ENCODE data around the gene MYF6. TPM values are rescaled to one million over a fixed set of nuclear protein-coding genes. Genes with fewer than 3 reads are reported as not detected.

Gene MYF6
- total and polyA plus RNA-seq, 4 donors: not detected

DNA sequence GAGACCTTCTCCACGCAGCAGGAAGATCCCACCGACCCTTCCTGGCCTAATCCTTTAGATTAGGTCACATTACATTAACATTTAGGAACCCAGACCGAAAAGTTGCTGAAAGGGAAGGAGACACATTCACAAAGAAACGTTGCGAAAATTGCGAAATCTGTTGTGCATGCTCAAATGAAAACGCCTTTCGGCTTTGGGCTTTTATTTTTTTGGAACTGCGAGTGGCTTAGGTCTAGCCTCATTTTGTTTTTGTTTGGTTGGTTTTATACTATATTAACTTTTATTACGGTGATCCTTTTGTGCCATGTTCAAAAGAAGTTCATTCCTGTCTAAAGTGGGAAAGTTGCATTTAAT lies 1.5 kb downstream of the MYF6 start:
- H3K4me3 ChIP-seq: no peak overlapping the region

DNA sequence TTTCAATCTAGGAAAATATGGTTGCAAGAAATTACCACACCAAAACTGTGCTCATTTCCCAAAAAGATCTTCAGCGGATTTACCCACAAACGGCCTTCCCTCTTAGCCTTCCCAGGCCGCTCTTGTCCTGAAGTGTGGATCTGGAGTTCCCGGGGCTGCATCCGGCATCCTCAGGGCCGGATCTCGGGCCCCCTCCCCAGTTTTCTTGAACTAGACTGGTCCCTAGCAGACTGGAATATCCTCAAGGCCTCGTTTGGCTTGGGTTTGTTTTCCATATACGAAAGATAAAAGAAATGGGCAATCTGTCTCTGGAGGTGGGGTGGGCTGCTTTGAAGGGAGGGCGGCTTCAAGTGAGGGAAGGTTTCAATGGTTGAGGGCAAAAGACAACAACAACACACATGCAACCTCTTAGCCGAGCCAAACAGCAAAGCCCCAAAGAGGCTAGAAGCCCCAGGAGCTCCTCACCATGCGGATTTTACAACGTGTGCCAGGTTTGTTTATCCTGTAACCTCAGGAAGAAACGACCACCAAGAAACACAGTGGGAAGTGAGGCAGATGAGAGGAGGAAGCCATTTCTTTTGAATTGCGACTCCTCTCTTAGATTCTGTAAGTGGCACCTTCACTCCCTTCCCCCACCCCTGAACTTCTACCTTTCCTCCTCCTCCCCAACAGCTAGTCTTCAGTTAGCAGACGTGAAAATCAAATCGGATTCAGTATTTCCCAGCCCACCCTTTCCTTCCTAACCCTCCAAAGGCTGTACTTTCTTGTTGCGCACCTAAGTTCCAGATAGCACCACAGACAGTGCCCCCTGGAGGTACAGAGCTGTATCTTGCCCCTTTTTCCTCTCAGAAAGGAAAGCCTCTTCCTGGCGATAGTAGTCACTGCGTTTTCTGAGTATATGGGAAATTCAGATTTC lies 2.6 kb downstream of the MYF6 start:
- no peak overlapping the region for H3K9ac ChIP-seq (ENCODE audit: insufficient read depth in 1 of 2, low read length in 2 of 2)
- TF ChIP-seq, protein P1, sequence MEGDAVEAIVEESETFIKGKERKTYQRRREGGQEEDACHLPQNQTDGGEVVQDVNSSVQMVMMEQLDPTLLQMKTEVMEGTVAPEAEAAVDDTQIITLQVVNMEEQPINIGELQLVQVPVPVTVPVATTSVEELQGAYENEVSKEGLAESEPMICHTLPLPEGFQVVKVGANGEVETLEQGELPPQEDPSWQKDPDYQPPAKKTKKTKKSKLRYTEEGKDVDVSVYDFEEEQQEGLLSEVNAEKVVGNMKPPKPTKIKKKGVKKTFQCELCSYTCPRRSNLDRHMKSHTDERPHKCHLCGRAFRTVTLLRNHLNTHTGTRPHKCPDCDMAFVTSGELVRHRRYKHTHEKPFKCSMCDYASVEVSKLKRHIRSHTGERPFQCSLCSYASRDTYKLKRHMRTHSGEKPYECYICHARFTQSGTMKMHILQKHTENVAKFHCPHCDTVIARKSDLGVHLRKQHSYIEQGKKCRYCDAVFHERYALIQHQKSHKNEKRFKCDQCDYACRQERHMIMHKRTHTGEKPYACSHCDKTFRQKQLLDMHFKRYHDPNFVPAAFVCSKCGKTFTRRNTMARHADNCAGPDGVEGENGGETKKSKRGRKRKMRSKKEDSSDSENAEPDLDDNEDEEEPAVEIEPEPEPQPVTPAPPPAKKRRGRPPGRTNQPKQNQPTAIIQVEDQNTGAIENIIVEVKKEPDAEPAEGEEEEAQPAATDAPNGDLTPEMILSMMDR (IDR thresholded peaks at IDR 0.05; ENCODE audit: control extremely low read depth, extremely low read depth): no peak
- ATAC-seq (ENCODE audit: insufficient read depth, low FRiP score): no peak
- no peak overlapping the region for H3K27ac ChIP-seq (ENCODE audit: low read depth in 1 of 2, low read length in 1 of 2)
- H3K4me1 ChIP-seq (ENCODE audit: control insufficient read depth in 5 of 5, insufficient read depth in 5 of 5, low read length in 5 of 5): peaks cover 0 to 11% (median 3%) of the 10 kb centered on the region in 5 donors
- H3K36me3 ChIP-seq (ENCODE audit: control insufficient read depth in 4 of 4, insufficient read depth in 4 of 4, low read length in 4 of 4): no peaks in the 10 kb centered on the region
- DNase-seq: no peak
- H3K4me3 ChIP-seq: no peak overlapping the region
- 60 to 78% methylated on average over 20 of the region's 20 CpGs for WGBS, 2 donors
- H3K27me3 ChIP-seq (ENCODE audit: control insufficient read depth in 3 of 3, insufficient read depth in 3 of 3, low read length in 2 of 3): peaks cover 12 to 55% (median 21%) of the 10 kb centered on the region in 3 donors
- H3K9me3 ChIP-seq (ENCODE audit: control insufficient read depth in 4 of 4, insufficient read depth in 3 of 4, low read length in 3 of 4): peaks cover 0 to 2% (median 0%) of the 10 kb centered on the region in 4 donors

More for the DNA sequence above, 1.5 kb downstream of the MYF6 start:
- Histone ChIP-seq H3K4me1 (ENCODE audit: control insufficient read depth in 5 of 5, insufficient read depth in 5 of 5, low read length in 5 of 5) (peaks cover 0 to 11% (median 3%) of the 10 kb centered on the region in 5 donors), H3K27me3 (ENCODE audit: control insufficient read depth in 3 of 3, insufficient read depth in 3 of 3, low read length in 2 of 3) (peaks cover 10 to 44% (median 15%) of the 10 kb centered on the region in 3 donors), H3K9me3 (ENCODE audit: control insufficient read depth in 4 of 4, insufficient read depth in 3 of 4, low read length in 3 of 4) (no peaks in the 10 kb centered on the region), H3K36me3 (ENCODE audit: control insufficient read depth in 4 of 4, insufficient read depth in 4 of 4, low read length in 4 of 4) (no peaks in the 10 kb centered on the region), H3K9ac (ENCODE audit: insufficient read depth in 1 of 2, low read length in 2 of 2) (no peak overlapping the region), H3K27ac (ENCODE audit: low read depth in 1 of 2, low read length in 1 of 2) (no peak overlapping the region)
- DNase-seq (peak in 1 of 3 donors; percentile 57), ATAC-seq (ENCODE audit: insufficient read depth, low FRiP score) (no peak)
- TF ChIP-seq, protein P1 (IDR thresholded peaks at IDR 0.05; ENCODE audit: control extremely low read depth, extremely low read depth): no peak
- WGBS, 2 donors: 30 to 49% methylated on average over 10 of the region's 10 CpGs

DNA sequence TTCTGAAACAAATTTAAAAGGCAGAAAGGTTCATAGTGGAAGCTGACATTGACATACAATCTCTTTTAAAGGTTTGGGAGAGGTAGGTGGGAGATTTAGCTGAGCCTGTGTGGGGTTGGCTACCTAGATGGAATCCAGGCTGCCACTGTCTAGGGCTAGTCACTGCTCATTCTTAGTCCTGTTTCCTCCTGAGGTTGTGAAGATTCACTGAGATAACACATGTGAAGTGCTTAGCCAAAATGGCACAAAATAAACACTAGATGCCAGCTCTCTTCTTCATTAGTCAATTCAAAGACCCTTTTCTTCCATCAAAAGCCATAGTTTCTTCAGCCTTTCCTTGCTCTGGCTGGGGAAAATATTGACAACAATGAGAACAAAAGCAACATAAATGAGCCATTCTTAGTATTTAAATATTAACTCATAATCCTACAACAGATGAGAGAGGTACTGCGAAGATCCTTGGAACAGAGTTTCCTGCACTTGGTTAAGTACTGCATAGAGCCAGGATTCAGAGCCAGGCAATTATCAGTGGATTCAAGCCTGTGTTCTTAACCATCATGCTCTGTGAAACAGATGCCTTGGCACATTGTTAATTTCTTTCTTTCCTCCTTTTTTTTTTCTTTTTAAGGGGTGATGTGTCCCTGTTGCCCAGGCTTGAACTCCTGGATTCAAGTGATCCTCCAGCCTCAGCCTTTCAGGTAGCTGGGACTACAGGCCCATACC lies 3.5 kb downstream of the MYF6 start:
- H3K9ac ChIP-seq (ENCODE audit: insufficient read depth in 1 of 2, low read length in 2 of 2): no peak overlapping the region
- H3K9me3 ChIP-seq (ENCODE audit: control insufficient read depth in 4 of 4, insufficient read depth in 3 of 4, low read length in 3 of 4): peaks cover 0 to 2% (median 0%) of the 10 kb centered on the region in 4 donors
- H3K27ac ChIP-seq (ENCODE audit: low read depth in 1 of 2, low read length in 1 of 2): no peak overlapping the region
- no peak for ATAC-seq (ENCODE audit: insufficient read depth, low FRiP score)
- H3K36me3 ChIP-seq (ENCODE audit: control insufficient read depth in 4 of 4, insufficient read depth in 4 of 4, low read length in 4 of 4): no peaks in the 10 kb centered on the region
- TF ChIP-seq, protein P1 (IDR thresholded peaks at IDR 0.05; ENCODE audit: control extremely low read depth, extremely low read depth): no peak
- peaks cover 13 to 63% (median 28%) of the 10 kb centered on the region in 3 donors for H3K27me3 ChIP-seq (ENCODE audit: control insufficient read depth in 3 of 3, insufficient read depth in 3 of 3, low read length in 2 of 3)
- H3K4me3 ChIP-seq: no peak overlapping the region
- 89 to 90% methylated on average over 1 of the region's 1 CpG for whole genome bisulfite sequencing, 2 donors
- H3K4me1 ChIP-seq (ENCODE audit: control insufficient read depth in 5 of 5, insufficient read depth in 5 of 5, low read length in 5 of 5): peaks cover 0 to 11% (median 3%) of the 10 kb centered on the region in 5 donors
- no peak for DNase-seq
